Measurements from ENCODE around the gene SCUBE1.

Gene SCUBE1

GRCh38 chr22:43343262-43343669 is at the start of gene SCUBE1:
Gene SCUBE1 (minus strand): TSS chr22:43343372. CDS start chr22:43343261, 111 bp downstream.
- Histone ChIP-seq H3K9ac (ENCODE audit: low read depth, low read length, poor library complexity, severe bottlenecking) (no peak within 1 kb of the TSS), H3K4me3 (ENCODE audit: low read length, poor library complexity, severe bottlenecking) (no peak within 1 kb of the TSS), H3K79me2 (ENCODE audit: insufficient read depth, low read length) (no peaks in the 10 kb centered on the region), H3K9me3 (ENCODE audit: insufficient read depth, low read depth, low read length) (no peaks in the 10 kb centered on the region), H3K36me3 (ENCODE audit: insufficient read depth, low read length) (no peaks in the 10 kb centered on the region), H3K27me3 (ENCODE audit: insufficient read depth, low read length, poor library complexity, severe bottlenecking) (no peaks in the 10 kb centered on the region), H4K20me1 (ENCODE audit: insufficient read depth, low read length, poor library complexity, severe bottlenecking) (no peaks in the 10 kb centered on the region), H2AFZ (ENCODE audit: low read length) (no peak within 1 kb of the TSS), H3K4me1 (ENCODE audit: insufficient read depth, low read length, poor library complexity, severe bottlenecking) (peaks cover 17% of the 10 kb centered on the region), H3K9me2 (replicated peaks; ENCODE audit: low read depth, low read length) (no peaks in the 10 kb centered on the region), H3K4me2 (ENCODE audit: low read depth, low read length, poor library complexity, severe bottlenecking) (no peak within 1 kb of the TSS), H3F3A (ENCODE audit: low read depth) (no peaks in the 10 kb centered on the region)
- TF ChIP-seq CTCF (conservative IDR thresholded peaks at IDR 0.05; ENCODE audit: low read length): no peak
- no peak for TF ChIP-seq EZH2phosphoT487 (IDR thresholded peaks at IDR 0.05; ENCODE audit: borderline replicate concordance)

GRCh38 chr22:43392385-43392989 is 49.3 kb upstream of the SCUBE1 start:
- Histone ChIP-seq H2AFZ (ENCODE audit: low read length) (no peak overlapping the region), H3K9me3 (ENCODE audit: insufficient read depth, low read depth, low read length) (no peaks in the 10 kb centered on the region), H3K36me3 (ENCODE audit: insufficient read depth, low read length) (no peaks in the 10 kb centered on the region), H3K9ac (ENCODE audit: low read depth, low read length, poor library complexity, severe bottlenecking) (no peak overlapping the region), H3F3A (ENCODE audit: low read depth) (no peaks in the 10 kb centered on the region), H4K20me1 (ENCODE audit: insufficient read depth, low read length, poor library complexity, severe bottlenecking) (no peaks in the 10 kb centered on the region), H3K9me2 (replicated peaks; ENCODE audit: low read depth, low read length) (no peaks in the 10 kb centered on the region), H3K4me3 (ENCODE audit: low read length, poor library complexity, severe bottlenecking) (no peak overlapping the region), H3K79me2 (ENCODE audit: insufficient read depth, low read length) (no peaks in the 10 kb centered on the region), H3K27me3 (ENCODE audit: insufficient read depth, low read length, poor library complexity, severe bottlenecking) (no peaks in the 10 kb centered on the region), H3K4me2 (ENCODE audit: low read depth, low read length, poor library complexity, severe bottlenecking) (no peak overlapping the region), H3K4me1 (ENCODE audit: insufficient read depth, low read length, poor library complexity, severe bottlenecking) (no peaks in the 10 kb centered on the region)
- TF ChIP-seq EZH2phosphoT487 (IDR thresholded peaks at IDR 0.05; ENCODE audit: borderline replicate concordance) (no peak), CTCF (conservative IDR thresholded peaks at IDR 0.05; ENCODE audit: low read length) (no peak)

- H3F3A ChIP-seq (ENCODE audit: low read depth): no peaks in the 10 kb centered on the region
- no peaks in the 10 kb centered on the region for H3K36me3 ChIP-seq (ENCODE audit: insufficient read depth, low read length)
- no peaks in the 10 kb centered on the region for H3K27me3 ChIP-seq (ENCODE audit: insufficient read depth, low read length, poor library complexity, severe bottlenecking)
- H2AFZ ChIP-seq (ENCODE audit: low read length): no peak overlapping the region
- no peaks in the 10 kb centered on the region for H4K20me1 ChIP-seq (ENCODE audit: insufficient read depth, low read length, poor library complexity, severe bottlenecking)
- no peak for TF ChIP-seq EZH2phosphoT487 (IDR thresholded peaks at IDR 0.05; ENCODE audit: borderline replicate concordance)
- TF ChIP-seq CTCF (conservative IDR thresholded peaks at IDR 0.05; ENCODE audit: low read length): no peak
- H3K4me2 ChIP-seq (ENCODE audit: low read depth, low read length, poor library complexity, severe bottlenecking): no peak overlapping the region
- no peaks in the 10 kb centered on the region for H3K79me2 ChIP-seq (ENCODE audit: insufficient read depth, low read length)
- H3K9me2 ChIP-seq (replicated peaks; ENCODE audit: low read depth, low read length): no peaks in the 10 kb centered on the region
- no peaks in the 10 kb centered on the region for H3K4me1 ChIP-seq (ENCODE audit: insufficient read depth, low read length, poor library complexity, severe bottlenecking)
- no peak overlapping the region for H3K9ac ChIP-seq (ENCODE audit: low read depth, low read length, poor library complexity, severe bottlenecking)
- no peaks in the 10 kb centered on the region for H3K9me3 ChIP-seq (ENCODE audit: insufficient read depth, low read depth, low read length)
- H3K4me3 ChIP-seq (ENCODE audit: low read length, poor library complexity, severe bottlenecking): no peak overlapping the region
These were observed 48.1 kb upstream of the SCUBE1 start for GRCh38 chr22:43391306-43391705.

All from Loucy (cell line).